Aorta (tissue), 5 donors: ENCODE data around the gene ACAP2. TPM values are rescaled to one million over a fixed set of nuclear protein-coding genes. Genes with fewer than 3 reads are reported as not detected.
A peak's percentile ranks its signal among the peaks of the same experiment; 100 is the strongest.

Experiments
- ATAC-seq: fragments of 200-7000 bp; cut with Tn5 transposase; one replicate; pipeline ENCODE4 v1.9.1; 2022; ENCODE audit warnings: moderate library complexity; ENCODE audit not compliant: low FRiP score
- DNase-seq, 2 donors: peaks; one replicate each; pipeline ENCODE4 v3.0.0-alpha.2; 2020
- H3K27ac ChIP-seq, 2 donors: one replicate each; pipeline ENCODE4 v1.5.1; 2013; ENCODE audit warnings: low read length in 2 of 2, mild to moderate bottlenecking in 2 of 2, moderate library complexity in 2 of 2, control low read depth in 1 of 2, inconsistent platforms in 1 of 2, low read depth in 1 of 2
- H3K27me3 ChIP-seq, 2 donors: one replicate each; pipeline ENCODE4 v1.6.1; 2013; ENCODE audit warnings: control low read depth in 1 of 2, low read length in 1 of 2, mild to moderate bottlenecking in 1 of 2, moderate library complexity in 1 of 2; ENCODE audit not compliant: insufficient read depth in 2 of 2, control insufficient read depth in 1 of 2
- H3K36me3 ChIP-seq, 2 donors: one replicate each; pipeline ENCODE4 v1.6.1; 2013; ENCODE audit warnings: control low read depth in 1 of 2, low read length in 1 of 2, mild to moderate bottlenecking in 1 of 2; ENCODE audit not compliant: insufficient read depth in 2 of 2, control insufficient read depth in 1 of 2
- H3K4me1 ChIP-seq, 2 donors: one replicate each; pipeline ENCODE4 v1.6.1; 2013; ENCODE audit warnings: low read length in 2 of 2, control low read depth in 1 of 2, mild to moderate bottlenecking in 1 of 2, moderate library complexity in 1 of 2; ENCODE audit not compliant: insufficient read depth in 2 of 2, control insufficient read depth in 1 of 2
- H3K4me3 ChIP-seq, 2 donors: one replicate each; pipeline ENCODE4 v1.5.1; 2013; ENCODE audit warnings: low read length in 2 of 2, control low read depth in 1 of 2, mild to moderate bottlenecking in 1 of 2
- H3K9me3 ChIP-seq: one replicate; pipeline ENCODE4 v1.6.1; 2013; ENCODE audit warnings: mild to moderate bottlenecking, low read length; ENCODE audit not compliant: control insufficient read depth
- WGBS, 2 donors: extraction: QIAGEN DNeasy Blood & Tissue Kit; methylation state at CpG; one replicate each; pipeline ENCODE4 v1.1.7; 2013; 5-methylcytosine and 5-hydroxymethylcytosine counted together
- intact Hi-C, 2 donors: fragments of 100-400 bp; cut with DNase I; formaldehyde crosslinking; loops; one replicate each; pipeline versions ENCODE4 v1.14.2 to v1.15.0; 2022
- polyA plus RNA-seq, 2 donors: library from polyadenylated mRNA; stranded (reverse); fragments of 200-250 nt; gene quantifications; one replicate each; pipeline ENCODE4 v1.2.3, GENCODE V29; 2013
- total RNA-seq, 2 donors: library from RNA; stranded (reverse); fragmentation: NEBNext Ultra II Directional; extraction: Animal tissue kit (Norgen Biotek cat#: 25700); gene quantifications; one replicate each; pipeline ENCODE4 v1.2.1, GENCODE V29; 2021
- donor health status: healthy with polysubstance abuse.
- donor health status: Bipolar disorder and iron deficiency.
- donor health status: DM: no; HTN: no; CAD: no.
- donor health status: DM: no; HTN: no; CAD: no.
- donor health status: DM: yes; HTN: yes; CAD: no.

Gene ACAP2
- total and polyA plus RNA-seq, 4 donors: 6.5 to 70.3 (median 24.3) TPM

- Histone ChIP-seq H3K36me3 (no peaks in the 10 kb centered on the region), H3K27me3 (no peaks in the 10 kb centered on the region), H3K9me3 (no peaks in the 10 kb centered on the region), H3K4me1 (no peaks in the 10 kb centered on the region), H3K27ac (no peak overlapping the region), H3K4me3 (no peak overlapping the region)
- intact Hi-C loops: loop anchor here in 1 of 2 donors (10.0 kb wide), 1 partner anchor 281 kb away; no protein-coding TSS in a partner anchor
- ATAC-seq (no peak), DNase-seq (peak in 1 of 2 donors; percentile 67)
- 63 to 64% methylated on average over 22 of the region's 22 CpGs for WGBS, 2 donors
Measured at GRCh38 chr3:195255571-195256501, 187.0 kb downstream of the ACAP2 start.

- Histone ChIP-seq H3K36me3 (no peaks in the 10 kb centered on the region), H3K4me1 (no peaks in the 10 kb centered on the region), H3K4me3 (no peak overlapping the region), H3K27me3 (no peaks in the 10 kb centered on the region), H3K27ac (no peak overlapping the region), H3K9me3 (no peaks in the 10 kb centered on the region)
- ATAC-seq (no peak), DNase-seq (peak in 1 of 2 donors; percentile 67)
- intact Hi-C loops: loop anchor here in 1 of 2 donors (10.0 kb wide), 1 partner anchor 280 kb away; no protein-coding TSS in a partner anchor
- WGBS, 2 donors: 93% methylated on average over 13 of the region's 13 CpGs
Measured at GRCh38 chr3:195255176-195255500, 187.7 kb downstream of the ACAP2 start.

GRCh38 chr3:195254454-195255175 lies 188.2 kb downstream of the ACAP2 start:
- Histone ChIP-seq H3K4me3 (no peak overlapping the region), H3K4me1 (no peaks in the 10 kb centered on the region), H3K9me3 (no peaks in the 10 kb centered on the region), H3K27me3 (no peaks in the 10 kb centered on the region), H3K36me3 (no peaks in the 10 kb centered on the region), H3K27ac (no peak overlapping the region)
- DNase-seq: peak in 1 of 2 donors; percentile 60
- no peak for ATAC-seq
- 96% methylated on average over 16 of the region's 16 CpGs for WGBS, 2 donors
- intact Hi-C loops: loop anchor here in 1 of 2 donors (10.0 kb wide), 1 partner anchor 280 kb away; no protein-coding TSS in a partner anchor

GRCh38 chr3:195253923-195254432 lies 188.8 kb downstream of the ACAP2 start:
- Histone ChIP-seq H3K36me3 (no peaks in the 10 kb centered on the region), H3K9me3 (no peaks in the 10 kb centered on the region), H3K4me3 (no peak overlapping the region), H3K4me1 (no peaks in the 10 kb centered on the region), H3K27ac (no peak overlapping the region), H3K27me3 (no peaks in the 10 kb centered on the region)
- intact Hi-C loops: loop anchor here in 1 of 2 donors (10.0 kb wide), 1 partner anchor 279 kb away; no protein-coding TSS in a partner anchor
- ATAC-seq (no peak), DNase-seq (peak in 1 of 2 donors; percentile 63)
- 94 to 95% methylated on average over 10 of the region's 10 CpGs for WGBS, 2 donors

GRCh38 chr3:195251336-195252065 lies 191.3 kb downstream of the ACAP2 start:
- no peak for ATAC-seq
- intact Hi-C loops: loop anchor here in 1 of 2 donors (10.0 kb wide), 1 partner anchor 277 kb away; no protein-coding TSS in a partner anchor
- Histone ChIP-seq H3K4me1 (no peaks in the 10 kb centered on the region), H3K9me3 (no peaks in the 10 kb centered on the region), H3K27me3 (no peaks in the 10 kb centered on the region), H3K4me3 (no peak overlapping the region), H3K27ac (no peak overlapping the region), H3K36me3 (no peaks in the 10 kb centered on the region)
- peak in 1 of 2 donors; percentile 58 for DNase-seq
- 93 to 94% methylated on average over 14 of the region's 14 CpGs for WGBS, 2 donors

- Histone ChIP-seq H3K27me3 (no peaks in the 10 kb centered on the region), H3K4me3 (no peak overlapping the region), H3K36me3 (no peaks in the 10 kb centered on the region), H3K27ac (no peak overlapping the region), H3K9me3 (no peaks in the 10 kb centered on the region), H3K4me1 (no peaks in the 10 kb centered on the region)
- ATAC-seq (no peak), DNase-seq (peak in 1 of 2 donors; percentile 59)
- intact Hi-C loops: loop anchor here in 1 of 2 donors (10.0 kb wide), 1 partner anchor 276 kb away; no protein-coding TSS in a partner anchor
- whole genome bisulfite sequencing, 2 donors: 88 to 92% methylated on average over 14 of the region's 14 CpGs
Measured at GRCh38 chr3:195250473-195251251, 192.2 kb downstream of the ACAP2 start.

- no peaks in the 10 kb centered on the region for H3K9me3 ChIP-seq
- ATAC-seq: no peak
- DNase-seq: peak in 1 of 2 donors; percentile 49
- no peak overlapping the region for H3K4me3 ChIP-seq
- no peaks in the 10 kb centered on the region for H3K4me1 ChIP-seq
- WGBS, 2 donors: 94 to 96% methylated on average over 11 of the region's 11 CpGs
- H3K27me3 ChIP-seq: no peaks in the 10 kb centered on the region
- H3K27ac ChIP-seq: no peak overlapping the region
- intact Hi-C loops: loop anchor here in 1 of 2 donors (10.0 kb wide), 1 partner anchor 275 kb away; no protein-coding TSS in a partner anchor
- H3K36me3 ChIP-seq: no peaks in the 10 kb centered on the region
Measured at GRCh38 chr3:195249858-195250464, 192.9 kb downstream of the ACAP2 start.
